ENCODE measurements around the gene DERL3.

The DERL3 gene

DNA sequence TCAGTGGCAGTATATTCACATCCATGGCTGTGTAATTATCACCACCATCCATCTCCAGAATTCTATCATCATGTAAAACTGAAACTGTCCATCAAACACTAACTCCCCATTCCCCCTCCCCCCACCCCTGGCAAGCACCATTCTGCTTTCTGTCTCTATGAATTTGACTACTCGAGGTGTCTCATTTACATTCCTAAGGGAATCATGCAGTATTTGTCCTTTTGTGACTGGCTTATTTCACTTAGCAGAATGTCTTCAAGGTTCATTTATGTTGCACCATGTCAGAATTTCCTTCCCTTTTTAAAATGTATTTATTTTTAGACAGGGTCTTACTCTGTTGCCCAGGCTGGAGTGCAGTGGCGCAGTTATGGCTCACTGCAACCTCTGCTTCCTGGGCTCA is 20.3 kb downstream of the DERL3 start:
- H3K27ac ChIP-seq (ENCODE audit: low read depth, low read length), result no peak overlapping the region
- H3K4me1 ChIP-seq (ENCODE audit: control insufficient read depth in 1 of 2, insufficient read depth in 2 of 2, low read length in 2 of 2), result peaks cover 5 to 7% of the 10 kb centered on the region in 2 experiments
- H3K23ac ChIP-seq (ENCODE audit: low read length), result no peak overlapping the region
- H2AK5ac ChIP-seq (ENCODE audit: low read length), result no peak overlapping the region
- H3K4me2 ChIP-seq (ENCODE audit: low read length), result no peak overlapping the region
- H3K9me3 ChIP-seq (ENCODE audit: insufficient read depth, low read depth, low read length), result peaks cover 3% of the 10 kb centered on the region
- no CpG with 5 or more reads among the region's 2 CpGs for WGBS (ENCODE audit: extremely low coverage, insufficient coverage, insufficient read length)
- no peaks in the 10 kb centered on the region for H3K27me3 ChIP-seq (ENCODE audit: insufficient read depth, low read length)
- peaks cover 55 to 58% of the 10 kb centered on the region in 2 experiments for H3K36me3 ChIP-seq (ENCODE audit: control insufficient read depth in 1 of 2, insufficient read depth in 2 of 2, low read length in 2 of 2)
- H3K4me3 ChIP-seq (ENCODE audit: low read depth, low read length), result no peak overlapping the region
- DNase-seq, result no peak
- H3K79me2 ChIP-seq (ENCODE audit: control insufficient read depth, insufficient read depth, low read length, poor library complexity), result no peaks in the 10 kb centered on the region
- no peak overlapping the region for H4K8ac ChIP-seq (ENCODE audit: low read depth, low read length)
- H2BK12ac ChIP-seq (ENCODE audit: low read length), result no peak overlapping the region
- no peak overlapping the region for H3K14ac ChIP-seq (ENCODE audit: low read length)
- no peak overlapping the region for H3K18ac ChIP-seq (ENCODE audit: low read length)
- H2AFZ ChIP-seq (ENCODE audit: insufficient read depth, low read length, poor library complexity), result no peak overlapping the region
- H3K9ac ChIP-seq (ENCODE audit: low read length), result no peak overlapping the region
- no peak overlapping the region for H2BK5ac ChIP-seq (ENCODE audit: low read depth, low read length, poor library complexity)
- H4K12ac ChIP-seq (ENCODE audit: low read depth, low read length), result no peak overlapping the region
- H3K4ac ChIP-seq (ENCODE audit: low read depth, low read length), result no peak overlapping the region
- H4K91ac ChIP-seq (ENCODE audit: low read depth, low read length), result no peak overlapping the region
- H3K79me1 ChIP-seq (ENCODE audit: low read length), result no peaks in the 10 kb centered on the region
- H2BK120ac ChIP-seq (ENCODE audit: insufficient read depth, low read length, poor library complexity), result no peak overlapping the region

DNA sequence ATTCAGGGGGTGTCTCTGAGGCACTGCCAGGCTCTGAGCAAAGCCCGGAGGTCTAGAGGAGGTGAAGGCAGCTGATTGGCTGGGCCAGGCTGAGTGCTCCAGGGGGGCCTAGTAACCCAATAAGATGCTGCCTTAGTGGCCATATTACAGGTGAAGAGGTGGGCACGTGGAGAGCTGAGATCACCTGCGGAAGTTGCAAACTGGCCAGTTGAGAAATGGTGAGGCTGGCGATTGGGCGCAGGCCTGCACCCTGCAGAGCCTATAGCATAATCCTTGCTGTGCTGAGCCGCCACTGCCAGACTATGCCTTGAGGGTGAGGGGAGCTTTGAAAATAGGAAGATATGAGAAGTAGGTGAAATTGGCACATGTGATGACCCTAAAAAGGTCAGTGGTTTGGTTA is 21.7 kb downstream of the DERL3 start:
- Histone ChIP-seq H3K4me2 (ENCODE audit: low read length) (no peak overlapping the region), H3K9ac (ENCODE audit: low read length) (no peak overlapping the region), H4K91ac (ENCODE audit: low read depth, low read length) (no peak overlapping the region), H3K36me3 (ENCODE audit: control insufficient read depth in 1 of 2, insufficient read depth in 2 of 2, low read length in 2 of 2) (peaks cover 41 to 47% of the 10 kb centered on the region in 2 experiments), H3K27me3 (ENCODE audit: insufficient read depth, low read length) (no peaks in the 10 kb centered on the region), H3K23ac (ENCODE audit: low read length) (no peak overlapping the region), H4K8ac (ENCODE audit: low read depth, low read length) (no peak overlapping the region), H3K4me1 (ENCODE audit: control insufficient read depth in 1 of 2, insufficient read depth in 2 of 2, low read length in 2 of 2) (peaks cover 5 to 7% of the 10 kb centered on the region in 2 experiments), H3K79me1 (ENCODE audit: low read length) (no peaks in the 10 kb centered on the region), H3K18ac (ENCODE audit: low read length) (no peak overlapping the region), H3K4me3 (ENCODE audit: low read depth, low read length) (no peak overlapping the region), H2BK12ac (ENCODE audit: low read length) (no peak overlapping the region), H3K27ac (ENCODE audit: low read depth, low read length) (no peak overlapping the region), H3K14ac (ENCODE audit: low read length) (no peak overlapping the region), H4K12ac (ENCODE audit: low read depth, low read length) (no peak overlapping the region), H2BK5ac (ENCODE audit: low read depth, low read length, poor library complexity) (no peak overlapping the region), H2AFZ (ENCODE audit: insufficient read depth, low read length, poor library complexity) (no peak overlapping the region), H3K4ac (ENCODE audit: low read depth, low read length) (no peak overlapping the region), H2BK120ac (ENCODE audit: insufficient read depth, low read length, poor library complexity) (no peak overlapping the region), H3K79me2 (ENCODE audit: control insufficient read depth, insufficient read depth, low read length, poor library complexity) (no peaks in the 10 kb centered on the region), H3K9me3 (ENCODE audit: insufficient read depth, low read depth, low read length) (peaks cover 2% of the 10 kb centered on the region), H2AK5ac (ENCODE audit: low read length) (no peak overlapping the region)
- WGBS (ENCODE audit: extremely low coverage, insufficient coverage, insufficient read length), result no CpG with 5 or more reads among the region's 6 CpGs
- DNase-seq, result peak; percentile 39 to 54

DNA sequence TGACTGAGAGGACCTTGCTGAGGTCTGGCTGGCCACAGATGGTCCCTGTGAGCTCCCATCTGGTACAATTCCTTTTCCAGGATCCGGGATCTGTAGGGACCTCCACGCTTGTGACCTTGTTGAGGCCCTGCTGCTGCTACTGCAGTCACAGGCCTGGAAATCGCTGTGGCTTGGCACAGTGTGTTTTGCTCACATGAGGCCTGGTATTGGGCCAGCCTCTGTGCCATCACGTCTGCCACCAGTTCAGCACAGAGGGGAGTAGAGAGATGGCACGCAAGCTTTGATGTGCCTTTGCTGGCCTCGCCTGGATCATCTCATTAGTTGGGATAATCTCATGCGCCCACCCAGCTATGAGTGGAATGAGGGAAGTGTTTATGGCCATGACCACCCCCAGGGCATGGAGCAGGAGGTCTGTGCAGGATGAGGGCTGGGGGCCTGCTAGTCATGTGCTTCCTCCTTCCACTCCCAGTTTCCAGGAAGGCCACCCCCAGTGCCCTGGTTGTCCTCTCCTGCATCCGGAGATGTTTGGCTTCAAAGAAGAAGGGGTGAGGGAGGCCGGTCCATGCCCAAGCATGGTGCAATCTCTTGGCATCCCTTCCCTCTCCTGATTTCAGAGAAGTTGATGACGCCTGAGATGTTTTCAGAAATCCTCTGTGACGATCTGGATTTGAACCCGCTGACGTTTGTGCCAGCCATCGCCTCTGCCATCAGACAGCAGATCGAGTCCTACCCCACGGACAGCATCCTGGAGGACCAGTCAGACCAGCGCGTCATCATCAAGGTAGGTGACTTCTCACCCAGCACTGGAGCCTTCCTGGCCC is 22.4 kb downstream of the DERL3 start:
- H3K18ac ChIP-seq (ENCODE audit: low read length), result no peak overlapping the region
- peaks cover 37 to 41% of the 10 kb centered on the region in 2 experiments for H3K36me3 ChIP-seq (ENCODE audit: control insufficient read depth in 1 of 2, insufficient read depth in 2 of 2, low read length in 2 of 2)
- H3K27me3 ChIP-seq (ENCODE audit: insufficient read depth, low read length), result no peaks in the 10 kb centered on the region
- no CpG with 5 or more reads among the region's 18 CpGs for WGBS (ENCODE audit: extremely low coverage, insufficient coverage, insufficient read length)
- H3K9me3 ChIP-seq (ENCODE audit: insufficient read depth, low read depth, low read length), result no peaks in the 10 kb centered on the region
- no peak overlapping the region for H3K23ac ChIP-seq (ENCODE audit: low read length)
- H3K4me1 ChIP-seq (ENCODE audit: control insufficient read depth in 1 of 2, insufficient read depth in 2 of 2, low read length in 2 of 2), result peaks cover 5 to 7% of the 10 kb centered on the region in 2 experiments
- H3K4me3 ChIP-seq (ENCODE audit: low read depth, low read length), result no peak overlapping the region
- H3K4ac ChIP-seq (ENCODE audit: low read depth, low read length), result no peak overlapping the region
- H2BK12ac ChIP-seq (ENCODE audit: low read length), result no peak overlapping the region
- H4K12ac ChIP-seq (ENCODE audit: low read depth, low read length), result no peak overlapping the region
- H2BK5ac ChIP-seq (ENCODE audit: low read depth, low read length, poor library complexity), result no peak overlapping the region
- no peak overlapping the region for H2AFZ ChIP-seq (ENCODE audit: insufficient read depth, low read length, poor library complexity)
- no peak overlapping the region for H3K14ac ChIP-seq (ENCODE audit: low read length)
- H2AK5ac ChIP-seq (ENCODE audit: low read length), result no peak overlapping the region
- H3K79me2 ChIP-seq (ENCODE audit: control insufficient read depth, insufficient read depth, low read length, poor library complexity), result no peaks in the 10 kb centered on the region
- H3K9ac ChIP-seq (ENCODE audit: low read length), result no peak overlapping the region
- H3K27ac ChIP-seq (ENCODE audit: low read depth, low read length), result no peak overlapping the region
- H3K79me1 ChIP-seq (ENCODE audit: low read length), result no peaks in the 10 kb centered on the region
- H2BK120ac ChIP-seq (ENCODE audit: insufficient read depth, low read length, poor library complexity), result no peak overlapping the region
- DNase-seq, result peak; percentile 98
- H4K91ac ChIP-seq (ENCODE audit: low read depth, low read length), result no peak overlapping the region
- H4K8ac ChIP-seq (ENCODE audit: low read depth, low read length), result no peak overlapping the region
- H3K4me2 ChIP-seq (ENCODE audit: low read length), result no peak overlapping the region

DNA sequence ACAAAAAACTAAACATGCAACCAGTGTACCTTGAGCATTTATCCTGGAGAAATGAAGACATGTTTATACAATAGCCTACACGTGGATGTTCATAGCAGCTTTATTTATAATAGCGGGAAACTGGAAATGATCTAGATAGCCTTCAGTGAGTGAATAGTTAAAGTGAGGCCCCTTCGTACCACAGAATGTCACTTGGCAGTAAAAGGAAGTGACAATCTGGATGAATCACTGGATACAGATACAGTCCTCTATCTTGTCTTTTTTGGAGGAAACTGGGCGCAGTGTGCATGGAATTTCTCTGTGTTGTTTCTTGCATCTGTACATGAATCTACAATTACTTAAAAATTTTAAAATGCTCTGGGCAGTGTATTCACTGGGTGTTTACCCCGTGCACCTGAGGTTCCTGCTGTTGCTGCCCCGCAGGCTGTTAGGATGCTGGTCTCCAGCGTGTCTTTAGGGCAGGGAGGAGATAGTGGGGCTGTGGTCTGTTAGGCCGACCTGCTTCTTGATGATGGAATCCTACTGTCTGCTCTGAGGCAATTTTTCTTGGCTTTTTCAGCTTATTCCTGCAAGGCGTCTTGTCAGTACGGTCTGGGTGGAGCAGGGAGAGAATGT is 23.2 kb downstream of the DERL3 start:
- no peak overlapping the region for H3K4ac ChIP-seq (ENCODE audit: low read depth, low read length)
- H4K12ac ChIP-seq (ENCODE audit: low read depth, low read length), result no peak overlapping the region
- H3K9ac ChIP-seq (ENCODE audit: low read length), result no peak overlapping the region
- H3K4me2 ChIP-seq (ENCODE audit: low read length), result no peak overlapping the region
- H2BK5ac ChIP-seq (ENCODE audit: low read depth, low read length, poor library complexity), result no peak overlapping the region
- peaks cover 5 to 7% of the 10 kb centered on the region in 2 experiments for H3K4me1 ChIP-seq (ENCODE audit: control insufficient read depth in 1 of 2, insufficient read depth in 2 of 2, low read length in 2 of 2)
- no peak overlapping the region for H4K91ac ChIP-seq (ENCODE audit: low read depth, low read length)
- DNase-seq, result peak; percentile 97 to 99
- no peak overlapping the region for H3K23ac ChIP-seq (ENCODE audit: low read length)
- H2AFZ ChIP-seq (ENCODE audit: insufficient read depth, low read length, poor library complexity), result no peak overlapping the region
- H3K27me3 ChIP-seq (ENCODE audit: insufficient read depth, low read length), result no peaks in the 10 kb centered on the region
- H2BK12ac ChIP-seq (ENCODE audit: low read length), result no peak overlapping the region
- no peak overlapping the region for H2BK120ac ChIP-seq (ENCODE audit: insufficient read depth, low read length, poor library complexity)
- no peak overlapping the region for H2AK5ac ChIP-seq (ENCODE audit: low read length)
- no peaks in the 10 kb centered on the region for H3K9me3 ChIP-seq (ENCODE audit: insufficient read depth, low read depth, low read length)
- peaks cover 34% of the 10 kb centered on the region in 2 experiments for H3K36me3 ChIP-seq (ENCODE audit: control insufficient read depth in 1 of 2, insufficient read depth in 2 of 2, low read length in 2 of 2)
- H3K79me1 ChIP-seq (ENCODE audit: low read length), result no peaks in the 10 kb centered on the region
- H4K8ac ChIP-seq (ENCODE audit: low read depth, low read length), result no peak overlapping the region
- H3K18ac ChIP-seq (ENCODE audit: low read length), result no peak overlapping the region
- no peak overlapping the region for H3K27ac ChIP-seq (ENCODE audit: low read depth, low read length)
- H3K79me2 ChIP-seq (ENCODE audit: control insufficient read depth, insufficient read depth, low read length, poor library complexity), result no peaks in the 10 kb centered on the region
- WGBS (ENCODE audit: extremely low coverage, insufficient coverage, insufficient read length), result no CpG with 5 or more reads among the region's 10 CpGs
- no peak overlapping the region for H3K4me3 ChIP-seq (ENCODE audit: low read depth, low read length)
- no peak overlapping the region for H3K14ac ChIP-seq (ENCODE audit: low read length)

Measured in trophoblast cell (in vitro differentiated cells and primary cell).